Common myeloid progenitor, CD34-positive (primary cell): ENCODE measurements around the gene PHACTR3.

Experiments used
- CTCF ChIA-PET: fragments of 350-600 bp; sonication (Branson Sonifier 250); formaldehyde crosslinking; loops from one replicate; lab custom pipeline; 2021; ENCODE audit warnings: antibody characterized with exemption; lab: Charles Lee
- POLR2A ChIA-PET: fragments of 350-600 bp; sonication (Branson Sonifier 250); formaldehyde crosslinking; loops from one replicate; lab custom pipeline; 2021; ENCODE audit warnings: antibody characterized with exemption; lab: Charles Lee
- DNase-seq, 3 donors: peaks; one replicate each; pipeline versions ENCODE4 v3.0.0 to v3.0.0-alpha.2; 2013
- H3K27ac ChIP-seq, 2 experiments: 1 replicate in 1 of 2; 2 replicates in 1 of 2; pipeline ENCODE4 v1.7.0; 2013; ENCODE audit warnings: inconsistent platforms in 2 of 2, low read length in 2 of 2, mild to moderate bottlenecking in 2 of 2, low read depth in 1 of 2, moderate library complexity in 1 of 2; ENCODE audit not compliant: severe bottlenecking in 2 of 2, insufficient read depth in 1 of 2, poor library complexity in 1 of 2
- H3K27me3 ChIP-seq, 5 experiments: replicated peaks in 2 of 5; 1 replicate in 3 of 5; 2 replicates in 2 of 5; pipeline versions ENCODE4 v1.6.1 to v1.7.0; 2013; ENCODE audit warnings: low read length in 4 of 5, mild to moderate bottlenecking in 2 of 5, moderate library complexity in 2 of 5, inconsistent platforms in 1 of 5; ENCODE audit not compliant: insufficient read depth in 5 of 5, control insufficient read depth in 4 of 5
- H3K36me3 ChIP-seq, 4 experiments: 1 replicate in 2 of 4; 2 replicates in 2 of 4; pipeline versions ENCODE4 v1.6.1 to v1.7.0; 2013; ENCODE audit warnings: low read length in 3 of 4, control low read depth in 1 of 4, mild to moderate bottlenecking in 1 of 4; ENCODE audit not compliant: control insufficient read depth in 4 of 4, insufficient read depth in 4 of 4
- H3K4me1 ChIP-seq, 4 experiments: 1 replicate in 3 of 4; 2 replicates in 1 of 4; pipeline versions ENCODE4 v1.6.1 to v1.7.1; 2013; ENCODE audit warnings: low read length in 3 of 4, mild to moderate bottlenecking in 3 of 4, control low read depth in 1 of 4, inconsistent platforms in 1 of 4, moderate library complexity in 1 of 4; ENCODE audit not compliant: control insufficient read depth in 4 of 4, insufficient read depth in 4 of 4; ENCODE audit errors: control extremely low read depth in 1 of 4
- H3K4me3 ChIP-seq, 7 experiments: 1 replicate in 4 of 7; 2 replicates in 3 of 7; pipeline versions ENCODE4 v1.5.1 to v1.7.0; 2013; ENCODE audit warnings: mild to moderate bottlenecking in 7 of 7, low read length in 6 of 7, moderate library complexity in 6 of 7, inconsistent platforms in 2 of 7, low read depth in 2 of 7, control low read depth in 1 of 7; ENCODE audit not compliant: insufficient read depth in 4 of 7, control insufficient read depth in 1 of 7; ENCODE audit errors: extremely low read depth in 1 of 7
- H3K9me3 ChIP-seq, 5 experiments: 1 replicate in 4 of 5; 2 replicates in 1 of 5; pipeline versions ENCODE4 v1.6.1 to v1.7.1; 2013; ENCODE audit warnings: low read length in 4 of 5, mild to moderate bottlenecking in 2 of 5, inconsistent platforms in 1 of 5, low read depth in 1 of 5, moderate library complexity in 1 of 5; ENCODE audit not compliant: control insufficient read depth in 4 of 5, insufficient read depth in 2 of 5; ENCODE audit errors: control extremely low read depth in 1 of 5
- WGBS: methylation state at CpG from one replicate; pipeline ENCODE4 v1.1.5; 2013; ENCODE audit not compliant: insufficient coverage; 5-methylcytosine and 5-hydroxymethylcytosine counted together

Gene PHACTR3

DNA sequence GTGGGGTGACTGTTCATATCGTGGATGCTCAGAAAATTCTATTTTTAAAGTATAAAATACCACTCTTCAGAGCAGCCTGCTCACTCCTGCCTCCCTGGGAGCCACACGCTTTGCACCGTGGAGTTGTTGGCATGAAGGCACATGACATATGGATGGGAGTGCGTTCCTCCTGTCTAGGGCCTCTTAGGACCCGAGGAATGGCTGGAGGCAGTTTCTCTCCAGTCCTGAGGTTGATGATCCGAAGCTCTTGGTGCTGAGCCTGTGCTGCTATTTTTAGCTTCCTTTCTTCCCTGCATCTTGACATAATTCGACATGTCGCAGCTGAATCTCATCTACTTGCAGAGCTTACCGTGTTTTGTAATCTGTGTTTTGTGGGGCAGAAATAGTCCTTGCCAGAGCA is 73.9 kb downstream of the PHACTR3 start:
- ChIA-PET POLR2A (no interaction called here), CTCF (no interaction called here)
- Histone ChIP-seq H3K36me3 (no peaks in the 10 kb centered on the region), H3K27ac (no peak overlapping the region), H3K4me1 (no peaks in the 10 kb centered on the region), H3K27me3 (peaks cover 2 to 52% (median 8%) of the 10 kb centered on the region in 5 experiments), H3K4me3 (no peak overlapping the region), H3K9me3 (no peaks in the 10 kb centered on the region)
- DNase-seq = no peak
- 73% methylated on average over 5 of the region's 9 CpGs for WGBS

DNA sequence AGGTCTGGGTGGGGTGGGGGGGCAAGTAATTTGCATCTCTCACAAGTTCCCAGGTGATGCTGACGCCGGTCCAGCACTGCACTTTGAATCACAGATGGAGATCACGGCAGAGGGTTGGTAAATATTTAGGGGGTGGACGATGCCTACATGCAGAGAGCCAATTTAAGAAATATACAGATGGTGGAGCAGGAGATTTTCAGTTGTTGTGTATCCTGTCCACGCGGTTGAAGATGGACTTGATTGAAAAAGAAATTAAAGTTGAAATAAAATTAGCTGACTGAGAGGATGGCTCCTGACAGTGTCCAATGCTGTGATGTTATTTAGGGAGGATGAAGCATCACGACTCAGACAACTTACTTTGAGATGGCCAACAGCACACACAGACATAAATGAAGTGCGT is 74.6 kb downstream of the PHACTR3 start:
- Histone ChIP-seq H3K4me3 (no peak overlapping the region), H3K27ac (no peak overlapping the region), H3K36me3 (no peaks in the 10 kb centered on the region), H3K4me1 (no peaks in the 10 kb centered on the region), H3K9me3 (no peaks in the 10 kb centered on the region), H3K27me3 (peaks cover 2 to 50% (median 8%) of the 10 kb centered on the region in 5 experiments)
- no peak for DNase-seq
- CTCF ChIA-PET = no interaction called here
- 60% methylated on average over 6 of the region's 8 CpGs for WGBS
- POLR2A ChIA-PET = no interaction called here

DNA sequence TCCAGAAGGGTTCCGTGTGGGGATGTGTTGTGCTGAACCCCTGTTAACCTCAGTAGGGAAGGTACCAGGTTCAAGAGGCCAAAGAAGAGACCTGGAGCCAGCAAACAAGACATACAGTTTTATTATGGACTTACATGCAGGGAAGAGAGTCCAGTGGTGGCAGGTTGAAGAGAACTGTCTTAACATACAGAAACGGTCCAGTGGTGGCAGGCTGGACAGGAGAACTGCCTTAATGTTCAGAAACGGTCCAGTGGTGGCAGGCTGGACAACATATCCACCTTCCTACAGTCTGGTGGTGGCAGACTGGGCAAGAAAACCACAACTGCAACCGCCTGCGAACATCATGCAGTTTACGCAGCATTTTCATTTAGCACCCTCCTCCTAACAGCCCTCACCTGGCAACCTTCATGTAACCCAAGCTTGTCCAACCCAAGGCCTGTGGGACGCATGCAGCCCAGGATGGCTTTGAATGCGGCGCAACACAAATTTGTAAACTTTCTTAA is 75.9 kb downstream of the PHACTR3 start:
- no peaks in the 10 kb centered on the region for H3K4me1 ChIP-seq
- DNase-seq = no peak
- no peaks in the 10 kb centered on the region for H3K9me3 ChIP-seq
- no peaks in the 10 kb centered on the region for H3K36me3 ChIP-seq
- POLR2A ChIA-PET = no interaction called here
- CTCF ChIA-PET = no interaction called here
- H3K27me3 ChIP-seq = peaks cover 2 to 54% (median 8%) of the 10 kb centered on the region in 5 experiments
- WGBS = 91% methylated on average over 5 of the region's 9 CpGs
- H3K4me3 ChIP-seq = no peak overlapping the region
- no peak overlapping the region for H3K27ac ChIP-seq

DNA sequence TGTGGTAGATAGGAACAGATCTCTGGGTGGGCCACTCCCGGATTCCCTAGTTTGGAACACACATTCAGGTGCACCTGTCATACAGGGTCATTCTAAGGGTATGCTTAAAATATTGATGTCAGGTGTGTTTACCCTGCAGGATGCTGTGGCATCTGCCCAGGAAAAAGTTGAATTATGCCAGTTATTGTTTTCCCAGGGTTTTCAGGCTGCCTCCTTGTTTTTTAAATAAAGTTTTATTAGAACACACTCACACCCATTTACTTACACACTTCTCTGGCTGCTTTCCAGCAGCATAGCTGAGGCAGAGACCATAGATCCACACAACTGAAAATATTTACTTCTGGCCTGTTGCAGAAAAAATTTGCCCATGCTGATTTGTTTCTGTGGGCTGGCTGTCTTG is 76.5 kb downstream of the PHACTR3 start:
- ChIA-PET CTCF (no interaction called here), POLR2A (no interaction called here)
- Histone ChIP-seq H3K4me3 (no peak overlapping the region), H3K27me3 (peaks cover 2 to 48% (median 8%) of the 10 kb centered on the region in 5 experiments), H3K9me3 (no peaks in the 10 kb centered on the region), H3K36me3 (no peaks in the 10 kb centered on the region), H3K4me1 (no peaks in the 10 kb centered on the region), H3K27ac (no peak overlapping the region)
- no peak for DNase-seq
- WGBS = 100% methylated on average over 1 of the region's 1 CpG

DNA sequence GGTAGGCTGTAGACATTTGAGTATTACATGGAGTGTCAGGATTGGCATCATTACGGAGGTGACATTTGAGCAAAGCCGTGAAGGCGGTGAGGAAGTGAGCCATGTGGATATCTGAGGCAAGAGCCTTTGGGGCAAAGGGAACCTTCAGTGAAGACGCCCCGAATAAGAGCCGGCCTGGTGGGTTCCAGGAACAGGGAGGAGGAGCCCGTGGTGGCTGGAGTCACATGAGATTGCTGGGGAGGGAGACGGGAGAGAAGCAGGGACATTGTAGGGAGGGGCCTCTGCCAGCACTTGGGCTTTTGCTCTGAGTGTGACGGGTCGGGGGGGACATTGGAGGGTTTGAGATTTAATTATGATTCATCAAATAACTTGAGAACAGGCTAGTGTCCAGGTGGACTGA is 78.3 kb downstream of the PHACTR3 start:
- no peaks in the 10 kb centered on the region for H3K4me1 ChIP-seq
- no peak for DNase-seq
- ChIA-PET CTCF (no interaction called here), POLR2A (no interaction called here)
- H3K27ac ChIP-seq = no peak overlapping the region
- no peaks in the 10 kb centered on the region for H3K36me3 ChIP-seq
- H3K4me3 ChIP-seq = no peak overlapping the region
- no peaks in the 10 kb centered on the region for H3K9me3 ChIP-seq
- 80% methylated on average over 9 of the region's 10 CpGs for WGBS
- H3K27me3 ChIP-seq = peaks cover under 1 to 34% (median 4%) of the 10 kb centered on the region in 5 experiments

DNA sequence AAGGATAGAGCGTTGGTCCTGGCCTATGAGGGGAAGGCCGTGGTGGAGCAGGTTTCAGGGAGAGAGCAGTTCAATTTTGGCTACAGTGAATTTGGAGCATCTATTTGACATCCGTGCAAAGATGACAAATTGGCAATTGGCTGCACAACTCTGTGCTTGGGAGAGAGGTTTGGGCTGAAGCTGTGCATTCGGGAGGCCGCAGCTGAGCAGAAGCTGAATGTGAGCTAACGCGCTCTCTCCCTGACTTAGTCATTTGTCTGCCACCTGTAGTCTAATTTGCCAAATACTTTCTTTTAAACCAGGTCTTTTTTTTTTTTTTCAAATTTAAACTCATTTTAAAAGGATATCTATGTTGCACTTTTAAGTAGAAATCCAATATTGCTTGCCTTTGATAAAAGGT is 78.8 kb downstream of the PHACTR3 start:
- Histone ChIP-seq H3K4me3 (no peak overlapping the region), H3K4me1 (no peaks in the 10 kb centered on the region), H3K27ac (no peak overlapping the region), H3K9me3 (no peaks in the 10 kb centered on the region), H3K36me3 (no peaks in the 10 kb centered on the region), H3K27me3 (peaks cover 2 to 28% (median 2%) of the 10 kb centered on the region in 5 experiments)
- POLR2A ChIA-PET = no interaction called here
- CTCF ChIA-PET = no interaction called here
- no peak for DNase-seq
- WGBS = 98% methylated on average over 5 of the region's 7 CpGs

DNA sequence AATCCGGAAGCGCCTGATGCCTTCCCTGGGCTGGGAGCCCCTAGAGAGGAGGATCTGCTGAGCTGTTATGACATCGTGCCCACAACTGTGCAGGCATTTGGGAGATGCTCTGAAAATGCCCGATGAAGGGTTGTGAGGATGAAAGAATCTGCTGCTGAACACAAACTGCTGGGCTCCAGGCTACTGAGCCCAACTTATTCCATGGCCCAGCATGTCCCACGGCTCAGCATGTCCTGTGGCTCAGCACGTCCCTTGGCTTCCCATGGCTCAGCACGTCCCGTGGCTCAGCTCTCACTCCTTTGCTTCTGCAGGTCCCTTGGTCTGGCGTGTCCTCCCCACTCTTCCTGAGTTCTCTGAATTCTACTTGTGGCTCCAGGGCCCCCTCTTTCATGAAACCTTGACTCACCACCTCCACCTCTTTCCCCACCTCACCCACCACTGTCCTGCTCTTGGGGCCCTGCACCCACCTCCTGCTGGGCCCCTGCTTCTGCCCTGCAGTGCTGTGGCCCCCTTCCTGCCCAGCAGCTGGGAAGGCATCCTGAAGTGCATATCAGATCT is 80.4 kb downstream of the PHACTR3 start:
- no peaks in the 10 kb centered on the region for H3K9me3 ChIP-seq
- ChIA-PET POLR2A (no interaction called here), CTCF (no interaction called here)
- WGBS = 85% methylated on average over 7 of the region's 9 CpGs
- DNase-seq = no peak
- no peak overlapping the region for H3K4me3 ChIP-seq
- no peak overlapping the region for H3K27ac ChIP-seq
- H3K4me1 ChIP-seq = no peaks in the 10 kb centered on the region
- peaks cover 0 to 19% (median 2%) of the 10 kb centered on the region in 5 experiments for H3K27me3 ChIP-seq
- H3K36me3 ChIP-seq = no peaks in the 10 kb centered on the region
